Neural cell (in vitro differentiated cells): ENCODE measurements around the gene MREG.

ENCODE experiments used
- EZH2 ChIP-seq: fragments of 200-600, 300-800 bp; shearing (Covaris generic), sonication (generic); IDR thresholded peaks from 2 replicates; pipeline ENCODE4 v1.6.1; 2014; ENCODE audit warnings: antibody characterized with exemption, low read length, borderline replicate concordance, mild to moderate bottlenecking; ENCODE audit not compliant: insufficient read depth, poor library complexity, severe bottlenecking
- MXI1 ChIP-seq: fragments of 450-650 bp; conservative IDR thresholded peaks from 2 replicates; pipeline ENCODE4 v1.6.1; 2014; ENCODE audit warnings: antibody characterized with exemption, mild to moderate bottlenecking; ENCODE audit not compliant: poor library complexity, severe bottlenecking
- TF ChIP-seq, protein P1 (sequence below): fragments of 450-650 bp; IDR thresholded peaks from 2 replicates; pipeline ENCODE4 v1.5.1; 2014; ENCODE audit warnings: antibody characterized with exemption, mild to moderate bottlenecking, moderate library complexity; ENCODE audit not compliant: poor library complexity, severe bottlenecking

DNA sequence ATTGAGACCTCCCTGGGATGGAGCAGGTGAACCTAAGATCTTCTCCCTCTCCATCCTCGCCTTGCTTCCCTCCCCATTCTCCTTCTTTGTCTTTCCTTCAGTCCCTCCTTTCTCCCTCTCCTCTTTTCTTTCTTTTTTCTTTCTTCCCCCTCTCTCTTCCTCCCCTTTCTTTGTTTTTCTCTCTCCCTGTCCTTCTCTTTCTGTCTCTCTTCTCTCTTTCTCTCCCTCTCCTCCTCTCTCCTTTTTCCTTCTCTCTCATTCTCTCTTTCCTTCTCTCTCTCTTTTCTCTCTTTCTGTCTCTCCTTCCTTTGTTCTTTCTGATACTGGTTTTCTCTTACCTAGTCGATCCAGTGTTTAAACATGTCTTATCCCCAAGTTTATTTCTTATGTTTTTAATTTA lies 10.7 kb downstream of the MREG start:
- TF ChIP-seq MXI1, result no peak
- TF ChIP-seq, protein P1, sequence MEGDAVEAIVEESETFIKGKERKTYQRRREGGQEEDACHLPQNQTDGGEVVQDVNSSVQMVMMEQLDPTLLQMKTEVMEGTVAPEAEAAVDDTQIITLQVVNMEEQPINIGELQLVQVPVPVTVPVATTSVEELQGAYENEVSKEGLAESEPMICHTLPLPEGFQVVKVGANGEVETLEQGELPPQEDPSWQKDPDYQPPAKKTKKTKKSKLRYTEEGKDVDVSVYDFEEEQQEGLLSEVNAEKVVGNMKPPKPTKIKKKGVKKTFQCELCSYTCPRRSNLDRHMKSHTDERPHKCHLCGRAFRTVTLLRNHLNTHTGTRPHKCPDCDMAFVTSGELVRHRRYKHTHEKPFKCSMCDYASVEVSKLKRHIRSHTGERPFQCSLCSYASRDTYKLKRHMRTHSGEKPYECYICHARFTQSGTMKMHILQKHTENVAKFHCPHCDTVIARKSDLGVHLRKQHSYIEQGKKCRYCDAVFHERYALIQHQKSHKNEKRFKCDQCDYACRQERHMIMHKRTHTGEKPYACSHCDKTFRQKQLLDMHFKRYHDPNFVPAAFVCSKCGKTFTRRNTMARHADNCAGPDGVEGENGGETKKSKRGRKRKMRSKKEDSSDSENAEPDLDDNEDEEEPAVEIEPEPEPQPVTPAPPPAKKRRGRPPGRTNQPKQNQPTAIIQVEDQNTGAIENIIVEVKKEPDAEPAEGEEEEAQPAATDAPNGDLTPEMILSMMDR, result no peak
- TF ChIP-seq EZH2, result no peak
